SIG-M5 treated with dmso at 0.1 percent for 504 hours (cell line): ENCODE data around the gene MTSS2.

Experiments
- DNase-seq: peaks from one replicate; lab custom pipeline; 2025; ENCODE audit not compliant: unreplicated experiment; lab: John Stamatoyannopoulos, UW

The MTSS2 gene

DNA sequence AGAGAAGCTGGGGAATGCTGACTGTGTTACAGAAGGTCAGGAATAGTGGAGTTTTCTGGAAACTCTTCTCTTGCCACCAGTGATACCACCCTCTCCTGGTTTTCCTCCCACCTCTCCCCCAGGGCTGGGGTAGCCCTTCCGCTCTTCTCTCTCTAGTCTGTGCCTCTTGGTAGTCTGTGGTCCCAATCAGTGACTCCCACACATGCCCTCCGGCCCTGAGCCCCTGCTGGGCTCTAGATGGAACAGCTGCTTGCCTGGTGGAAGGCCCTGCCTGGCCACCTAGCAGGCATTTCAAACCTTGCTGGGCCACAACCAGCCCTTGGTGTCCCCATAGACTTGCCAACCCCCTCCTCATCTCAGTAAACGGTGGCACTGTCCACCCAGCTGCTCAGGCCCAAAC is 15.2 kb upstream of the MTSS2 start:
- no peak for DNase-seq

DNA sequence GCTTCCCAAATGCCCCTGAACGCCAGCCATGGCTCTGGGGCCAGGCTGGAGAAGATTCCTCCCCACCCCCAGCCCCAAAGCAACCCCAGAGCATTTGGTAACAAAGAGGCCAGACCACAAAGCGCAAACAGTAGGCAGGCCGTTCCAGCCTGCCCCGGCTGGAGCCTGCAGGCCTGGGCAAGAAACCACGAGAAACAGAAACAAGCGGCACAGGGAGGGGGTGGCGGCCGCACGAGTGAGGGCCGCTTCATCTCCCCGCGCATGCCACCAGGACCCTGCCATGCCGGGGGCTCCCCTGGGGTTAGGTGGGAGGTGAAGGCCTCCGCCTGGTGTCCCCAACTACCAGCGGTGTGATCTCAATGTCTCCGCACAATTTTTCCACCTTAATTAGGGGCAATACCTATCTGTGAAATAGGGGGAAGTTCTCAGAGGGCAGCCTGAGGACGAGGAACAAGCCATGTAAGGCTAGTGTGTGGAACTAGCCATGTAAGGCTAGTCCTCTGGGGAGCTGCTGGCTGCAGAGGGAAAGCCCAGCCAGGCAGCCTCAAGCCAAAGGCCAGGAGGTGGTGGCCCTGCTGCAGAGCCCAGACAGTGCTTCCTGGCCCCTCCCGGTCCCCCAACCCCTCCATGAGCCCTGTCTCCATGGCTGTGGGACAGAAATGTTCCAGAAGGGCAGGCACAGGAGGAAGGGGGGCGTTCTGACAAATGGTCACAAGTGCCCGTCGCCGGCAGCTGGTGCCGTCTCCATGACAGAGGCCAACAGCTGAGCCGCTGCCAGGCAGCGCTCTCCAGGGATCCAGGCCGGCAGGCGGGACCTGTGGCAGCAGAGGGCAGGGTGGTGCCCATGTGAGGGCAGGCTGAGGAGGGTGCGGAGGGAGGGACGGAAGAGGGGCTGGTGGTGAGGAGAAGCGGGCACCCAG is 14.5 kb upstream of the MTSS2 start:
- DNase-seq, result no peak

DNA sequence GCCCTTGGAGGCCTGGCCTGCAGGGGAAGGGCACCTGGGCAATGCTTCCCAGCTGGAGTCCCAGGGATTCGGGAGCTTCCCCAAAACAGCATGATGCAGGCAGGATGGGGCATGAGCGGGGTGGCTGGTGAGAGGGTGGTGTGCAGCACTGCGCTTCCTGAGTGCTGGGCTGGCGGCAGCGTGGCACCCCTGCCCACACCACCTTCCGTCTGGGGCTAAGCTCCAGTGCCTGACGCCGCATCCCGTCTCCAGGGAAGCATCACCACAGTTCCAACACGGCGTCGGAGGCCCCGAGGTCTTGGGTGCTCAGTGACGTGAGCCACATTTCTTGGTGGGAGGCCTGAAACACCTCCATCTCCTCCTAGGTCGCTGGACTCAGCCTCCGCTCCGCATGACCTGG is 13.8 kb upstream of the MTSS2 start:
- no peak for DNase-seq

DNA sequence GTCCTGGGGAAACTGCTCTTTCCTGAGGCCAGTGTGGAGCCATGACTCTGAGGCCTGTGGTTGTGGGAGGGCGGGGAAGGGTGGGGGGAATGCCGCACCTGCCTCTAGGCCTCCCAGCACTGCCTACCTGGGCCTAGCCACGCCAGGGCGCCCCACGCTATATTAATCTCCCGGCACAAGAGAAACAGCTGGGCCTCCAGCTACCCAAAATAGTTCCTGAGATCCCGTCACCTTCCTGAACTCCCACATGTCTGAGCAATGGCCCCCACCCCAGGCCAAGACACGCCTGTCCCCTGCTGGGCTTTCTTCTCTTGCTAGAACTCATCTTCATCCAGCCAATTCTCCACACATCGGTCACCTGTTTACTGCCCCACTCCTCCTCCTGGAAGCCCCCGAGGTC is 13.0 kb upstream of the MTSS2 start:
- no peak for DNase-seq

DNA sequence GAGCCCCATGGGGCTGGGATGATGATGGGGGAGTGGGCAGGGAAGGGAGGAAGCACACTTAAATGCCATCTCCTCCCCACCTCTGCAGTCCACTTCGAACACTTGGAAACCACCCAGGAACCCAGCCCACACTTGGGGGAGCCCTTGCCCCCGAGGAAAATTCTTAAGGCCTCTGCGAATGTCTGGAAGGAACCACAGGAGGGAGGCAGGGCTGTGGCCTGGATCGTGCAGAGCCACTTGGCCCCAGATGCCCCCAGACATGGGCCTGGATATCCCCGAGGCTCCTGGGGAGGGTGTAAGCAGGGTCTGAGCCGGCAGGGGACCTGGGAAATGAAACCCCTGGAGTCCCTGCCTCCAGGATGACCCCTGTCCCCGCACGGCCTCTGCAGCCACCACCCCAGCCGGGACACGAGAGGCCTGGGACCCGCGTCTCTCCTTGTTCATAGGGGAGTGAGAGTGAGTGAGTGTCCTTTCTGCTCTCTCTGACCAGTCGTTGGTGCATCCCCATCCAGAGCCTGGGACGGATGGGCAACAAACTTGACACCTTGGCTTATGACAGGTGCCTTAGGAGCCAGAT is 11.8 kb upstream of the MTSS2 start:
- no peak for DNase-seq

DNA sequence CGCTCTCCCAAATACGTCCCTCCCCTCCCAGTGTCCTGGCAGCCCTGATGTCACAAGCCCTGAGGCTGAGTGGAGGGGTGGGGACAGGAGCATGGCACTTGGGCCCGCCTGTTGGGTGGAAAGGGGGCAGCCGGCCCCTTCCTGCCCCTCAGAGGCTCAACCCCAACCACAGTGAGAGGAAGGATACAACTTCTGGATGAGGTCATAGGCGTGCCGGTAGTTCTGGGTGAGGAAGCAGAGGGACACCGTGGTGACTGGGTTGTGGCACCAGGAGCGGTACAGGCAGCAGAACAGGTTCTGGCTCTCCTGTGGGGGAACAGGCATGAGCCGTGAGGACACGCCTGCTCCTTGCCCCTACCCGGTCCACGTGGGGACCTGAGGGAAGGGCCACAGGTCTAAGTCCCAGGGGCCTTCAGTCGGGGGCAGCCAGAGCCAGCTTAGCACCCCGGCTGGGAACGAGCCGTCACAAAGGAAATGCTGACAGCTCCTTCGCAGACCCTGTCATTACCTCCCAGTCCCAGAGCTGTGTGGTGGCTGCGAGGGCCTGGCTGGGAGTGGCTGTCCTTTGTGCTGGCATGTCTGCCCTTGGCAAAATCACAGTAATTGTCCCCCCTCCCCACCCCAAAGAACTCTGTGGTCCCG is 11.2 kb upstream of the MTSS2 start:
- DNase-seq, result peak; percentile 74

DNA sequence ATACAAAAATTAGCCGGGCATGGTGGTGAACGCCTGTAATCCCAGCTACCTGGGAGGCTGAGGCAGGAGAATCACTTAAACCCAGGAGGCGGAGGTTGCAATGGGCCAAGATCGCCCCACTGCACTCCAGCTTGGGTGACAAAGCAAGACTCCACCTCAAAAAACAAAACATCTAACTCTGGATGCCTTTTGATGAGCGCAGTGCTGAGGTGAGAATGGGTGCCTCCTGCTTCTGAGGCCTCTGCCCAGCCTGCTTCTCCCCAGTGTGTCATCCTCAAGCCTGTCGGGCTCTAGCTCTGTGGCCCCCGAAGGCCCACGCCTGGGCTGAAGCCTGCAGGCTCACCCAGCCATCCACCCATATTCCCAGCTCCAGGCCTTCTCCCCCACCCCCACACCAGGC is 10.5 kb upstream of the MTSS2 start:
- no peak for DNase-seq

DNA sequence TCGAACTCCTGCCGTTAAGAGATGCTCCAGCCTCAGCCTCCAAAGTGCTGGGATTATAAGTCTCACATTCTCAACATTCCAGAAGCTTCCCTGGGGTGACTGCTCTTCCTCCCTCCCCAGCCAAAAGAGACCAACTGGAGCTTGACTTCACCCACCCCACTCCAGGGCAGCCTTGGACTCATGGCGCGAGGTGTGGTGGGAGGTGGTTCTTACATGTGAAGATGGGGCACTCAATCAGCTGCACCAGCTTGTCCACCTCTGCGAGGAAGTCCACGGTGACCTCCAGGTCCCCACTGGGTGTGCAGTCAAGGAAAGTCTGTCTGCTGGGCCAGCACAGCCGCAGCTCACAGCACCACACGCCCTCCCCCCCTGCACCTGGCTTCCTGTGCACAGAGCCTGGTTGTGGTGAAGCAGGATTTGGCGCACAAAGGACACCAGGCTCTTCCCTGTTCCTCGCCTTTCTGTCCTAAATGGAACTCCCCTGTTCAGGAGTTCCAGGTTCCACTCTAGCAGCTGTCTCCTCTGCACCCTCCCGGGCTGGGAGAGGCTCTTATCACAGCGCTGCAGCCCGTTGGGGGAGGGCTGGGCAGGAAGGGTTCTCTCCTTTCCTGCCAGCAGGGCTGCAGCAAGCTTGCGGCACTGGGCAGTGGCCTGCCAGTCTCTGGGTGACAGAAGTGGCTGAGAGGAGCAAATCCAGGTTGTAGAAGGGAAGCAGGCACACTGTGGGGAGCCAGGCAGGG is 9.6 kb upstream of the MTSS2 start:
- no peak for DNase-seq

DNA sequence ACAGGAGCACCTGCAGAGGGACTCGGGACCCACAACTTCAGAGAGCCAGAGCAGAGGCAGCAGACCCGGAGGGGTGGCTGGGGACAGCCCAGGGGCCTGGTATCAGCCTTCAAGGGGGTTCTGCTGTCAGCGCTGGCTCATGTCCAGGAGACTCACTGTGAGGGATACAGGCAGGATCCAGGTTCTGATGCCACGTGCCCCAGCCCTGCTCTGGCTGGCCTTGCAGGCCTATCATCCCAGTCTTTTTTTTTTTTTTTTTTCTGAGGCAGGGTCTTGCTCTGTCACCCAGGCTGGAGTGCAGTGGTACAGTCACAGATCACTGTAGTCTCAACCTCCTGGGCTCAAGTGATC is 9.0 kb upstream of the MTSS2 start:
- no peak for DNase-seq

DNA sequence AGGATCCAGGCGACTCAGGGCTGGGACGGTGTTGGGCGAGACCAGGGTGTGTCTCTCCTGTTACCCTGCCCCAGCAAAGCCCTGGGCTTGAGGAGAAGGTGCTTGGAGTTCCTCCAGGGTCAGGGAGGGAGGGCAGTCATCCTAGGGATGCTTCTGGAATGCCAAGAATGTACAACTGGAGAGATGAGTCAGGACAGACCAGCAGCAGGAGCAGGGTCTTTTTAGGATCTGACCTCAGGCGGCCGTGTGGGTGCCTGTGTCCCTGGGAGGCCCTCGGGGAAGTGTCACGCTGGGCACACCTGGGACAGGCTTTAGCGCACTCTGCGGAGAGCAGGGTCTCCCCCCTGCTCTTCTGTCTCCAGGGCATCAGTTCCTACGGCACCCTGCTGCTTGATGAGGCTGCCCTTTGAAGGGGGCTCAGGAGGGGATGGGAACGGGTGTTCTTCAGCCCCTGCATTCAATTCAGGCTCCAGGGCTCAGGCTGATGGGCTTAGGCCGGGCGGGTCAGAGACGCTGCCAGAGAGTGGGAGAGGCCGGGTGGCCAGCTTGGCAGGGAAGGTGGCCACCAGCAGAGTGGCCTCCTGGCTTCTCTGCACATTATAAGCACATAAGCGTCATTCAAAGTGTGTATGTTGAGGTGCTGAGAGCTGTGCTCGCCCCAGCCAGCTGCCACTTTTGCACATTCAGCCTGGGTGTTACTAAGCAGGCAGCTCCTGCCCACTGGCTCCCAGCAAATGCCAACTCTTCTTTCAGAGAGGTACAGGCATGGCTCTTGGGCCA is 8.4 kb upstream of the MTSS2 start:
- DNase-seq, result no peak

DNA sequence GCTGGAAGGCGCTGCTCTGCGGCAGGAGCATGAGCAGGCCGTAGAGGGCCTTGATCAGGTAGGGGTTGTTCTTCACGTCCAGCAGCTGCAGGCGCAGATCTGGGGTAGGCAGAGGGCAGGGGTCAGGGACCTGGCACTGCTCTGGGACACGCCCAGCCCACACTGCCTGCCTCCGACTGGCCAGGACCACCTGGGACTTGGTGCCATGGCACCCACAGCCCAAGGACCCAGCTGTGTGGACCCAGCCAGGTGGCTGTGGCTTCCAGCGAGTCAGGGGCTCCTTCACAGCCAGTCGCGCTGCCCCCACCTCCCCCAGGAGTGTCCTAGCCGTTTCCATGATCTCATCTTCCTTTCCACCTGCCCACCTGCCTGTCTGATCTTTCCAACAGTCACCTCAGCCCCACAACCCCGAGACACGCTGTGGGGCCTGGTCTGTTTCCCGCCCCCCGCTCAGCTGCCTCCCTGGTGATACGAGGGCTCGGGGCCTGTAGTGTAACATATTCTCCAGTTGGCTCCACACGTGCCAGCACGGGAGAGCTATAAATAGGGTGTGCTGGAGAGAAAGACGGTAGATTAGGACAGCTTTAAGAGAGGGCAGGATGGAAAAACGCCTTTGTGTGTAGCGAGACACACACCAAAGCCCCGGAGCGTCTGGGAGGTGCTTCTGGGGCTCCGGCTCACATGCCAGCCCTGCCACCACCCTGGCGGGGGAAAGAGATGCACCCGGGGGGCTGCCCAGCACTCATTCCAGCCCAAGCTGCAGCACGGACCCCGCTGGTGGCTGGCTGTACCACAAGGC is 7.2 kb upstream of the MTSS2 start:
- DNase-seq, result no peak

DNA sequence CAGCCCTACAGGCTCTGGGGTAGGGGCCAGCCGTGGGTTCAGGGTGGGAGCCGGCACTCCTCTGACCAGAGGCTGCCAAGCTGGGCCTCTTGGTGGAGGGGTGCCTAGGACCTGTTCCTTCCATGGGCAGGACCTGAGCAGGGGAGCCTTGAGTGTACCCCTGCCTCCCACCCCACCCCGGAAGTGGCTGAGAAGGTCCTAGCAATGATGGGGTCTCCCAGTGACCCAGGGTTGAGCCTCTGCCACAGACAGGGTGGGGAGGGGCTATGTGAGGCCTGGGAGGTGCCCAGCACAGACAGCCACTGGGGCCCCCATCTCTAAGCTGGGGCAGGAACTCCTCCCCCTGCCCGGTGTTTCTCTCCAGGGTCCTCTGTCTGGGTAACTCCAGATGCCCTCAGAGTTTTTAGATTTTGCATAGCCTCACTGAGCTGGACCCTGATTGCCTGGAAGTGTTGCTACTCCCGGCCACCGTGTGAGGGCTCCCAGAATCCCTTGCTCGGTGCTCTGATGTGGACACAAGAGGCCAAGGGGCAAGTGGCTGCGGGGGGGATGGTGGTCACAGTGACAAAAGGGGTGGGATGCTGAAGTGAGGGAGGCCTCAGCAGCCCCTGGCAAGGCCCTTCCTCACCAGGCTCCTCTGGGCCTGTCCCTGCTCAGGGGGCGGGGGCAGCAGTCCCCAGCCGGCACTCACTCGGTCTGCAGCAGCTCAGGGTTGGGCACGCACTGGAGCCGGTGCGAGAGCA is 6.4 kb upstream of the MTSS2 start:
- no peak for DNase-seq

DNA sequence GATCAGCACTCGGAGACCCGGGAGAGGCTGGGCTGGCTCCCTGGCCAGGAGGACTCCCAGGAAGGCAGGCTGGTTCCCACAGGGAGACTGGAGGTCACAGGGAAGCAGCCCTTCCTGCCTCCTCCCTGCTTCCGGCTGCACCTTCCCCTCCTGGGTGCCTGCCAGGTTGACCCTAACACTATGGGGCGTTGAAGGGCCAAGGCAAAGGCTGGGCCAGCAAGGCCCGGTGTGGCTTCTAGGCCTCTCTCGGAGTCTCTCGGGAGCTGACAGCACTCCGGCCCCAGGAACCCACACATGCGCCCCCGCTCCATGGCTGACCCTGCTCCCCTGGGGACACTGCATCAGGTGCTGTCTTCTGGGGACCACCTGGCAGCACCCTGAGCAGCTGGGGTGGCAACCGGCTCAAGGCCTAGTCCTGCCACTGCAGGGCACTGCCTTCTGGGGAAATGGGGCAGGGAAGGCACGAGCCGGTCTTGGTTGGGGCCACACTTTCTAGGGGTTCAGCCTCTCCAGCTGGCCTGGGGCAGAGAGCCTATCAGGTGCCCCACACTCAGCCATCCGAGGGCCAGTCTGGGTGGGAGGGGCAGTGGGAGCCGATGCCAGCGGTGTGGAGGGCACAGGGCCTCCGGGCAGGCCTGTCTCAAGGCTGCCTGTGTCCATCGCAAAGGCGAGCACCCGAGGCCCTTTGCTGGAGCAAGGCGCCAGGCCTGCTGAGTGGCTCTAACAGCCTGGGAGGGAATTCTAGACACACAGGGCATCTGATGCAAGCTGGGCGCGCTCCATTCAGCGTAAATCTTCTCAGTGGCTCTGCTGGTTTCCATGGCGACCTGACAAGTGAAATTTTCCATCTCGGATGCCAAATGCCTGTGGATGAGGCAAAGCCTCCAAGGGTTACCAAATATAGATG is 5.6 kb upstream of the MTSS2 start:
- DNase-seq, result no peak

DNA sequence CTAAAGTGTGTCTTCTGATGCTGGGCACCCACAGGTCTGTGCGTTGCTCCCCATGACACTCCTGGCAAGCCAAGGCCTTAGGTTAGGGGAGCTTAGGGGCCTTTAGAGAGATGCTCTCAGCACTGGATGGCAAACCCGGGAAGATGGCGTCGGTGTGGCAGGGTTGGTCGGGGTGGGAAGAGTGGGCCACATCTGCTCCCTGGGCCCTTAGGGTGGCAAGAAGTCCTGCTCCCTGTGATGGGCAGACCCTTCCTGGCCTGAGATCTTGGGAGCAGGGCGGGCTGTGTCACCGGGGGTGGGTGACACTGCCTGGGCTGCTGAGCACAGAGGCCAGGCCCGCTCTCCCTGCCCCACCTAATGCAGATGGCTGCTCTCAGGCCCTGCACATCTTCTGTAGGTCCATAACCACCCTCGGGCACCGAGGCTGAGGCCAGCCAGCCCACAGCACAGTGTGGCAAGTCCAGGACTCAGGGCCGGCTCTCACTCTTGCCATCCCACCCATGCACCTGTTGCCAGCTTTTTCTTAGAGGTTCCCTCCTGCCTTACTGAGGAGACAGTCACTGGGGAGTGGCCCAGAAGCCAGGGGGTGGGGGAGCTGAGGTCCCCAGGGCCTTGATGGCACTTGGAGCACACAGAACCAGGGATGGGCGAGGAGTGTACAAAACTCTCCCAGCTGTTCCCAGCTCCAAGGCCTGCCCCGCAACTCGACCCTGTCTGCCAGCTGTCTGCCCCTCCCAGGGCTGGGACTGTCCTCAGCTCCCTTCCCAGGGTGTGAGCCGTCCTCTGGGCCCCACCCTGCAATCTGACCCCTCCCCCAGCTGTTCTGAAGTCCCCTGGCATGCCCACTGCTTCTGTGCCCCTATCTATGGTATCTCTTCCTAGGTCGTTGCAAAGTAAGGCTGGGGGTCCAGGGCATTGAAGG is 4.4 kb upstream of the MTSS2 start:
- no peak for DNase-seq

DNA sequence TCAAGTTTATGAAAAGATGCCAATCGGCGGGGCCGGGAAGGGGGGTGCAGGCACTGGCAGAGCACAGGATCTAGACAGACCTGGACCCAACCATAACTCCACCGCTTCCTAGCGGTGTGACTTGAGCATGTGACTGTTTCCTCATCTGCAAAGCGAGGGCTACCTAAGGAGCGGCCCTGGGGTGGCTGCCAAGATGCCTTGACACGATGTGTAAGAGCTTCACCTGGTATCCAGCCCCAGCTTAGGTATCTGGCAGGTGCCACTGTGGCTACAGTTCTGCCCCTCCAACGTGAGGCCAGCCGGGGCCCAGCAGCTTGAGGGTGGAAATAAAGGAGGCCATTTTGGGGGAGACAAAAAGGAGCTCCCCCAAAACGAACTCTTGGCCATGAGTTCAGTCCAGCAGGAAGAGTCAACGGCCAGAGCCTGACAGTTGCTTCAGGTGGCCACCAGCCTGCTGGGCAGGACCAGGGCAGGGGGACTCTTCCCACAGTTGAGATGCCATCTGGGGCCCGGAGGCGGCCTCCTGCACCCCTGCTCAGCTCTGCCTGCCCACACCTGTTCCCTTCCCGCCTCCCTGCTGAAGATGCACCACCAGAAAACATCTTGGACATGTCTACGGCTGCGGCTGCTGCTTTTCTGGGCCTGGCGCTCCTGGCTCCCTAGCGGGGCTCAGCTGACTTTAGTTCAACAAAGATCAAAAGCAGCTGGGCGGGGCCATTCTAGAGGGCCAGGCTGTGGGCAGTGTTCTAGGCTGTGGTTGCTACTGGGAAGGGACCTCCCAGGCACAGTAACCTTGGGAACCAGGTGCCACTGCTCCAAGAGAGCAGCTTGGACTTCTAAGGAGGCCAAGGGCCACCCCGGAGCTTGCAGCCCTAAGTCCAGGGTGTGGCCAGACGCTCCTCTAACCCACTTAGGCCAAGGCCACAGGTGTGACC is 3.4 kb upstream of the MTSS2 start:
- no peak for DNase-seq

DNA sequence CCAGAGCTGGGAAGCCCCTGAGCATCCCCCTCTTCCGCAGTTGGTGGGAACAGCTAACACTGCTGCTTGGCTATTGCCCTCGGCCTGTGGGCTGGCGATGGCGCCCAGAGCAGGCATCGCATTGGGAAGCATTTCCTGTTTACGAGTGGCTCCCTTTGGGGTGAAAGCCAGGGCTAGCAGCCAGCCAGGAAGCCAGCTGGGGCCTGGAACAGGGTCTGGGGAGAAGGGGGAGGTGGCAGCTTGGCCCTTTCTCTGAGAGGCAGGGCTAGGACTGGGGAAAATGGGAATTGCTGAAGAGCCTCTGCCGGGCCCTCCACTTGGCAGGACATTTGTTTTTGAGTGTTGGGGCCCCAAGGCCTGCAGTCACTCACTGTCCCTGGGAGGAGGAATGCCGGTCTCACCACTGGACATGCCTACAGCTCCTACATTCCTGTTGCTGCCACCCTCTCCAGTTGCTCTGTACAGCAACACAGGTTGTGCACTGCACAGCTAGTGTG is 2.4 kb upstream of the MTSS2 start:
- DNase-seq, result no peak
